Tibial nerve (tissue), 4 donors: ENCODE measurements around the gene MBD3L4.

ENCODE experiments used
- EP300 ChIP-seq, 2 donors: sonication (generic); formaldehyde crosslinking; IDR thresholded peaks; one replicate each; pipeline ENCODE4 v1.6.1; 2017; ENCODE audit warnings: antibody characterized with exemption in 2 of 2, mild to moderate bottlenecking in 1 of 2
- POLR2A ChIP-seq, 2 donors: fragments of 450-650 bp; IDR thresholded peaks; one replicate each; pipeline ENCODE4 v1.6.1; 2017; ENCODE audit warnings: antibody characterized with exemption in 2 of 2, mild to moderate bottlenecking in 2 of 2, moderate library complexity in 2 of 2
- TF ChIP-seq, protein P1 (sequence below), 5 experiments: fragments of 200-600 bp in 3 of 5; fragments of 450-650 bp in 2 of 5; sonication (generic) in 3 of 5; IDR thresholded peaks; one replicate each; pipeline ENCODE4 v1.5.1; 2016 to 2019; ENCODE audit warnings: antibody characterized with exemption in 5 of 5, mild to moderate bottlenecking in 3 of 5, moderate library complexity in 2 of 5

DNA sequence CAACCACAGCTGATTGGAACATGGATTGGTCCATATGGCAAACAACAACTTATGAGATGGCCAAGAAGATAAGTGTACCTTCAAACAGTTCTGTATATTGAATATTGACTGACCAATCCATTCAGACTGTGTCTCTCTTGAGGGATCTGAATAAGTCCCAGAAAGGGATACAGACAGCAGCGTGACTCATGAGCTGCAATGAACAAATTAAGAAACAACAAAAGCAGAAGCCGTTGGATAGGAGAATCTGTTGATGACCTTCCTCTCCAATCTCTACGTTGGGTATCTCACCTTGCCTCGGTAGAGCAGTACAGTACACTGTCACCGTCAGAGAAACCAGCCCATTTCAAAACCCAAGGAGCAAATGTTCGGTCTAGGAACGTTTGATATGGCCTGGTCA is 40.0 kb downstream of the MBD3L4 start:
- TF ChIP-seq, protein P1, sequence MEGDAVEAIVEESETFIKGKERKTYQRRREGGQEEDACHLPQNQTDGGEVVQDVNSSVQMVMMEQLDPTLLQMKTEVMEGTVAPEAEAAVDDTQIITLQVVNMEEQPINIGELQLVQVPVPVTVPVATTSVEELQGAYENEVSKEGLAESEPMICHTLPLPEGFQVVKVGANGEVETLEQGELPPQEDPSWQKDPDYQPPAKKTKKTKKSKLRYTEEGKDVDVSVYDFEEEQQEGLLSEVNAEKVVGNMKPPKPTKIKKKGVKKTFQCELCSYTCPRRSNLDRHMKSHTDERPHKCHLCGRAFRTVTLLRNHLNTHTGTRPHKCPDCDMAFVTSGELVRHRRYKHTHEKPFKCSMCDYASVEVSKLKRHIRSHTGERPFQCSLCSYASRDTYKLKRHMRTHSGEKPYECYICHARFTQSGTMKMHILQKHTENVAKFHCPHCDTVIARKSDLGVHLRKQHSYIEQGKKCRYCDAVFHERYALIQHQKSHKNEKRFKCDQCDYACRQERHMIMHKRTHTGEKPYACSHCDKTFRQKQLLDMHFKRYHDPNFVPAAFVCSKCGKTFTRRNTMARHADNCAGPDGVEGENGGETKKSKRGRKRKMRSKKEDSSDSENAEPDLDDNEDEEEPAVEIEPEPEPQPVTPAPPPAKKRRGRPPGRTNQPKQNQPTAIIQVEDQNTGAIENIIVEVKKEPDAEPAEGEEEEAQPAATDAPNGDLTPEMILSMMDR (IDR thresholded peaks at IDR 0.05), result no peak
- TF ChIP-seq POLR2A (IDR thresholded peaks at IDR 0.05), result no peak
- TF ChIP-seq EP300 (IDR thresholded peaks at IDR 0.05), result no peak
